Measurements from ENCODE around the gene HLF.

- TF ChIP-seq RXRA (IDR thresholded peaks at IDR 0.05) (peak; percentile 60 to 82), CTCF (IDR thresholded peaks at IDR 0.05; ENCODE audit: low read depth, low read length, missing input control) (no peak), RAD21 (IDR thresholded peaks at IDR 0.05) (no peak), TAF1 (conservative IDR thresholded peaks at IDR 0.05) (no peak)
- TF ChIP-seq, protein P1, sequence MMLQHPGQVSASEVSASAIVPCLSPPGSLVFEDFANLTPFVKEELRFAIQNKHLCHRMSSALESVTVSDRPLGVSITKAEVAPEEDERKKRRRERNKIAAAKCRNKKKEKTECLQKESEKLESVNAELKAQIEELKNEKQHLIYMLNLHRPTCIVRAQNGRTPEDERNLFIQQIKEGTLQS (IDR thresholded peaks at IDR 0.05): no peak
Observed at GRCh38 chr17:55300479-55301290, 35.9 kb downstream of the HLF start.

Measured in liver (tissue), 3 donors.